OCI-LY3 (cell line): ENCODE data around the gene ADD2.

Experiments
- CTCF ChIP-seq: fragments of 200-600, 300-600 bp; sonication (generic); IDR thresholded peaks from 2 replicates; pipeline ENCODE4 v1.5.1; 2014; ENCODE audit warnings: antibody characterized with exemption, low read length, low read depth
- EZH2phosphoT487 ChIP-seq: fragments of 200-600 bp; shearing (Covaris generic); IDR thresholded peaks from 2 replicates; pipeline ENCODE4 v1.6.1; 2018; ENCODE audit warnings: antibody characterized with exemption, mixed run types, low read depth

DNA sequence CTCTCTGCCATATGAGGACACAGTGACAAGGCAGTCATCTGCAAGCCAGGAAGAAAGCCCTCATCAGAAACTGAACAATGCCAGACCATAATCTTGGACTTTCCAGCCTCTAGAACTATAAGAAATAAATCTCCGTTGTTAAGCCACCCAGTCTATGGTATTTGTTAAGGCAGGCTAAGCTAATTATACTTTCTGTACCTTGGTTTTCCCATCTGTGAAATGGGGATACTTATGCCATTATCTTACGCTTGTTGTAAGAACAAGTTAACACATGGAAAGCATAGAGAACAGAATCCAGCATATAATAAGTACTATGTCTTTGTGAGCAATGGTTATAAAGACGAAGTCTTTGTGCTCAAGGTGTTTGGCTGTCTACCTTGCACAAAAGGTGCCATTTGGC lies 8.3 kb upstream of the ADD2 start:
- TF ChIP-seq CTCF, result no peak
- no peak for TF ChIP-seq EZH2phosphoT487
